Measurements from ENCODE around the gene DPF3. TPM values are rescaled to one million over a fixed set of nuclear protein-coding genes. Genes with fewer than 3 reads are reported as not detected.

DPF3 gene
- total RNA-seq, 4 donors from 2014 or later, result 16.7 to 27.8 (median 20.3) TPM

DNA sequence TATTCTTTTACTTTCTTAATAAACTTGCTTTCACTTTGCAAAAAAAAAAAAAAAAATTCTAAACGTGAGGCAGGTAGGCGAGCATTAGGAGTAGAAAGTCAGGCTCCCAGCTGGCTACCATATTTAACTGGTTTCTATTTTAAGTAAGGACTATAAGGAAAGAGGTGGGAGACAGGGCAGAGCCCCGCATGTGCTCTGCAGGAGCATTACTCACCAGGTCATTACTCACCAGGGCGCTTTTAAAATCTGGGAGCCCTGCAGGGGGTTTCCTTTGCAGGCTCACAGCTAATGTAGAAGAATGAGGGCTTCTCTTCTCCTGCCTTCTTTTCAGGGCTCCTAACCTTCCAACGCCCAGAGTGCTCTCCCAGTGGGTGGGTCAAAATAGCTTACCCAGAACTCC is 14.0 kb upstream of the DPF3 start:
- H3K27me3 ChIP-seq, result no peaks in the 10 kb centered on the region
- no peaks in the 10 kb centered on the region for H3K9me3 ChIP-seq
- TF ChIP-seq POLR2A (IDR thresholded peaks at IDR 0.05), result no peak
- TF ChIP-seq, protein P1, sequence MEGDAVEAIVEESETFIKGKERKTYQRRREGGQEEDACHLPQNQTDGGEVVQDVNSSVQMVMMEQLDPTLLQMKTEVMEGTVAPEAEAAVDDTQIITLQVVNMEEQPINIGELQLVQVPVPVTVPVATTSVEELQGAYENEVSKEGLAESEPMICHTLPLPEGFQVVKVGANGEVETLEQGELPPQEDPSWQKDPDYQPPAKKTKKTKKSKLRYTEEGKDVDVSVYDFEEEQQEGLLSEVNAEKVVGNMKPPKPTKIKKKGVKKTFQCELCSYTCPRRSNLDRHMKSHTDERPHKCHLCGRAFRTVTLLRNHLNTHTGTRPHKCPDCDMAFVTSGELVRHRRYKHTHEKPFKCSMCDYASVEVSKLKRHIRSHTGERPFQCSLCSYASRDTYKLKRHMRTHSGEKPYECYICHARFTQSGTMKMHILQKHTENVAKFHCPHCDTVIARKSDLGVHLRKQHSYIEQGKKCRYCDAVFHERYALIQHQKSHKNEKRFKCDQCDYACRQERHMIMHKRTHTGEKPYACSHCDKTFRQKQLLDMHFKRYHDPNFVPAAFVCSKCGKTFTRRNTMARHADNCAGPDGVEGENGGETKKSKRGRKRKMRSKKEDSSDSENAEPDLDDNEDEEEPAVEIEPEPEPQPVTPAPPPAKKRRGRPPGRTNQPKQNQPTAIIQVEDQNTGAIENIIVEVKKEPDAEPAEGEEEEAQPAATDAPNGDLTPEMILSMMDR (IDR thresholded peaks at IDR 0.05 in 4 of 5, conservative IDR thresholded peaks at IDR 0.05 in 1 of 5), result no peak
- in situ Hi-C loops (cut with MboI; ENCODE audit: low sequenced_read_pairs in 4 of 4), result loop anchor here (5.0 to 10.0 kb wide), 4 partner anchors 163 to 396 kb away; no protein-coding TSS in a partner anchor
- no peak for DNase-seq
- no peak for ATAC-seq
- intact Hi-C loops (cut with DNase I; ENCODE audit: low total_unique reads), result no loop called here
- H3K36me3 ChIP-seq, result no peaks in the 10 kb centered on the region
- H3K4me1 ChIP-seq, result peaks cover 8 to 40% of the 10 kb centered on the region in 2 donors
- H3K27ac ChIP-seq, result no peak overlapping the region
- H3K4me3 ChIP-seq, result no peak overlapping the region

DNA sequence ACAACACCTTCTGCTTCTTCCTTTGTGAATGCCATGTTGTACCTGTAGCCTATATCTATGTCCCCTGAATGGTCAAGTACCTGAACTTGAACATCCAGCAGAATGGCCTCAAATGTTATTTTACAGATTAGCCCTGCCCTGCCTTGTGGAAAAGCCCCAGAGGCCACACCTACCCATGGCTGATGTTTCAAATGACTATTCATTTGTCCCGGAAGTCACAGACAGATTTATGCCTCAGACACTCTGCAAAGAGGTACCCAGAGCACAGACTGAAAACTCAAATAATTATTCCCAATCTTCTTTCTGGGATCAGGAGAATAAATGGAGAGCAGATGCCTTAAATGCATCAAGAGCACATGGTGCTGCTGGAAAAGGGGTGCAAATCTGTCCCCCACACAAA is 13.0 kb upstream of the DPF3 start:
- H3K27ac ChIP-seq, result no peak overlapping the region
- no peak for ATAC-seq

DNA sequence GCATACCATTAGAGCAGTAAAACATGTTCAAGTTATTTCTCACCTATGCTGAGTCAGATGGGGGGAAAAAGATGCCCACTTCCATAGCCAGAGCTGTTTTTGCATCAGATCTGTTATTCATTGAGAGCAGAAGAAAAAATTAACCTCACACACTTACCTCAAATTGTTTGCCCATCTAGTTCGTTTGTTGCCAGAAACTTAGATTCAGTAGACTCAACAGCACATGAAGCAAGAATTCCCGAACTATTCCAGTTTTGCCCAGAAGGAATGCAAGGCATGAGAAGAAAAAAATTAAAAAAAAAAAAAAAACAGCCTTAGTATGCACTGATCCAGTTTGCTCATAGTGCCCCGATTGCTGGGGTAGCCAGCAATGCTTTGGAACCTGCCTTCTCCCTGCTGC is 12.4 kb upstream of the DPF3 start:
- intact Hi-C loops (cut with DNase I; ENCODE audit: low total_unique reads) (no loop called here), in situ Hi-C loops (cut with MboI; ENCODE audit: low sequenced_read_pairs in 4 of 4) (loop anchor here (5.0 to 10.0 kb wide), 4 partner anchors 162 to 394 kb away; no protein-coding TSS in a partner anchor)
- no peak for TF ChIP-seq POLR2A (IDR thresholded peaks at IDR 0.05)
- TF ChIP-seq, protein P1 (IDR thresholded peaks at IDR 0.05 in 4 of 5, conservative IDR thresholded peaks at IDR 0.05 in 1 of 5), result no peak
- no peak overlapping the region for H3K27ac ChIP-seq
- ATAC-seq (no peak), DNase-seq (no peak)
- H3K4me3 ChIP-seq, result no peak overlapping the region
- H3K36me3 ChIP-seq, result no peaks in the 10 kb centered on the region
- no peaks in the 10 kb centered on the region for H3K9me3 ChIP-seq
- H3K27me3 ChIP-seq, result no peaks in the 10 kb centered on the region
- H3K4me1 ChIP-seq, result peaks cover 24 to 56% of the 10 kb centered on the region in 2 donors

More for the DNA sequence above, 13.0 kb upstream of the DPF3 start:
- in situ Hi-C loops (cut with MboI; ENCODE audit: low sequenced_read_pairs in 4 of 4) (loop anchor here (5.0 to 10.0 kb wide), 4 partner anchors 162 to 395 kb away; no protein-coding TSS in a partner anchor), intact Hi-C loops (cut with DNase I; ENCODE audit: low total_unique reads) (no loop called here)
- Histone ChIP-seq H3K36me3 (no peaks in the 10 kb centered on the region), H3K4me3 (no peak overlapping the region), H3K9me3 (no peaks in the 10 kb centered on the region), H3K4me1 (peaks cover 18 to 50% of the 10 kb centered on the region in 2 donors), H3K27me3 (no peaks in the 10 kb centered on the region)
- TF ChIP-seq, protein P1 (IDR thresholded peaks at IDR 0.05 in 4 of 5, conservative IDR thresholded peaks at IDR 0.05 in 1 of 5), result no peak
- TF ChIP-seq POLR2A (IDR thresholded peaks at IDR 0.05), result no peak
- DNase-seq, result no peak

DNA sequence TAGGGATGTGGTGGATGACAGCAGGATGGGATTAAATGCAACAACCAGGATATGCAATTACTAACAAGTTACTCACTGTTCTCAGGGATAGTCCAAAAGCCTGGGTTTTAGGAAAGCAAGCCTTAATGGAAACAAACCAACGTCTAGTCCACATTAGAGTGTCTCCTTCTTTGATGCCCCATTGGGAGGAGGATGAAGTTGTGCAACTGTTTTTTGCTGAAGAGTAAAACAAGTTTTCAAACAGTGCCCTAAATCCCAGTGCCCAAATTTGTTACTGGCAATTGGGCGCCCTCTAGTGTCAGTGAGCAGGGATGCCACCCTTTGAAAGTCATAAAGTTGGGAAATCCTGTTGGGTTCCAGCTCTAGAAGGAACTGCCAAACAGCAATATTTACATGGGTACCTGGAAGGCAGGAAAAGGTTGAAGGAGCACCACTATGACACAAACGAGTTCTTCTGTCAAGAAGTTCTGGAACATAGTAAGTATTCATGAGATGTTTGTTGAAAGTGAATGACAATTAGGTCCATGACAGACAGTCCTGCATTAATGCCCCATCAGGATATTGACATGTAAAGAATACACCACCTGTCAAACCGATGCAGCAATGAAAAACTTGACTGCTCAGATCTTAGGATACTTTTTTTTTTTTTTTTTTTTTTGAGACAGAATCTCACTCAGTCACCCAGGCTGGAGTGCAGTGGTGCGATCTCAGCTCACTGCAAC is 11.1 kb upstream of the DPF3 start:
- TF ChIP-seq POLR2A (IDR thresholded peaks at IDR 0.05), result no peak
- TF ChIP-seq, protein P1 (IDR thresholded peaks at IDR 0.05 in 4 of 5, conservative IDR thresholded peaks at IDR 0.05 in 1 of 5), result peak; percentile 92 to 97 (median 95)
- H3K27ac ChIP-seq, result peak overlapping the region; percentile 6 to 87 (median 31)
- DNase-seq (peak; percentile 49 to 72), ATAC-seq (peak; percentile 48 to 49)
- no peaks in the 10 kb centered on the region for H3K27me3 ChIP-seq
- intact Hi-C loops (cut with DNase I; ENCODE audit: low total_unique reads), result loop anchor here (1.0 to 5.0 kb wide), 4 partner anchors 159 to 388 kb away; no protein-coding TSS in a partner anchor
- H3K9me3 ChIP-seq, result no peaks in the 10 kb centered on the region
- H3K36me3 ChIP-seq, result no peaks in the 10 kb centered on the region
- in situ Hi-C loops (cut with MboI; ENCODE audit: low sequenced_read_pairs in 4 of 4), result loop anchor here (5.0 to 10.0 kb wide), 4 partner anchors 160 to 393 kb away; no protein-coding TSS in a partner anchor
- no peak overlapping the region for H3K4me3 ChIP-seq
- peaks cover 37 to 69% of the 10 kb centered on the region in 2 donors for H3K4me1 ChIP-seq

Measured in gastrocnemius medialis (tissue), 4 donors.